Inflammatory macrophage treated with lipopolysaccharide for 1 hour (primary cell): ENCODE results near the gene TANGO6.
"Not testable (repeated sequence)": the region's sequence is repeated elsewhere in the genome, so short reads cannot be mapped to it uniquely, and the experiment has no call there.

ENCODE experiments used
- DNase-seq, 2 donors: peaks; one replicate each; pipeline ENCODE4 v3.0.0-alpha.2; 2020 to 2022

Gene TANGO6

GRCh38 chr16:69108064-69108904, 265.0 kb downstream of the TANGO6 start:
- DNase-seq: no peak

- no peak for DNase-seq
These were observed 265.5 kb downstream of the TANGO6 start for GRCh38 chr16:69108905-69109252.

- no peak for DNase-seq
These were observed 266.3 kb downstream of the TANGO6 start for GRCh38 chr16:69109486-69110270.

GRCh38 chr16:69110406-69110805, 267.1 kb downstream of the TANGO6 start:
- DNase-seq: no peak

- no peak for DNase-seq
These were observed 268.0 kb downstream of the TANGO6 start for GRCh38 chr16:69111216-69111875.

- no peak for DNase-seq
These were observed 268.5 kb downstream of the TANGO6 start for GRCh38 chr16:69111876-69112230.

GRCh38 chr16:69112285-69113129, 269.2 kb downstream of the TANGO6 start:
- DNase-seq: peak in 1 of 2 donors; percentile 68

GRCh38 chr16:69113216-69113615, 269.9 kb downstream of the TANGO6 start:
- DNase-seq: no peak

GRCh38 chr16:69114346-69114975, 271.1 kb downstream of the TANGO6 start:
- no peak for DNase-seq

GRCh38 chr16:69114976-69115355, 271.6 kb downstream of the TANGO6 start:
- no peak for DNase-seq

- DNase-seq: no peak
These were observed 272.0 kb downstream of the TANGO6 start for GRCh38 chr16:69115361-69115760.

- DNase-seq: no peak
These were observed 272.5 kb downstream of the TANGO6 start for GRCh38 chr16:69115837-69116236.

GRCh38 chr16:69116256-69116875, 273.0 kb downstream of the TANGO6 start:
- no peak for DNase-seq

- no peak for DNase-seq
These were observed 273.6 kb downstream of the TANGO6 start for GRCh38 chr16:69116906-69117305.

GRCh38 chr16:69118468-69118867, 275.1 kb downstream of the TANGO6 start:
- DNase-seq: no peak

- DNase-seq: no peak
These were observed 275.7 kb downstream of the TANGO6 start for GRCh38 chr16:69118994-69119393.

- no peak for DNase-seq
These were observed 276.2 kb downstream of the TANGO6 start for GRCh38 chr16:69119536-69119935.

- DNase-seq: no peak
These were observed 276.8 kb downstream of the TANGO6 start for GRCh38 chr16:69120096-69120664.

GRCh38 chr16:69123910-69124309, 280.6 kb downstream of the TANGO6 start:
- DNase-seq: peak; percentile 62 to 76

- not testable (repeated sequence) for DNase-seq
These were observed 281.1 kb downstream of the TANGO6 start for GRCh38 chr16:69124406-69124805.

- DNase-seq: not testable (repeated sequence)
These were observed 281.6 kb downstream of the TANGO6 start for GRCh38 chr16:69124961-69125360.
